ACHN (cell line): ENCODE measurements around the gene C2CD4A.

Experiments
- DNase-seq: peaks from one replicate; pipeline ENCODE4 v3.0.0-alpha.2; 2015
- in situ Hi-C: cut with HindIII; loops from 2 replicates; pipeline ENCODE4 v1.10.0; 2017; ENCODE audit warnings: low sequenced_read_pairs, low pct_ligation_motif_present, low pct_unique_long_range_greater_than_20kb

The C2CD4A gene

DNA sequence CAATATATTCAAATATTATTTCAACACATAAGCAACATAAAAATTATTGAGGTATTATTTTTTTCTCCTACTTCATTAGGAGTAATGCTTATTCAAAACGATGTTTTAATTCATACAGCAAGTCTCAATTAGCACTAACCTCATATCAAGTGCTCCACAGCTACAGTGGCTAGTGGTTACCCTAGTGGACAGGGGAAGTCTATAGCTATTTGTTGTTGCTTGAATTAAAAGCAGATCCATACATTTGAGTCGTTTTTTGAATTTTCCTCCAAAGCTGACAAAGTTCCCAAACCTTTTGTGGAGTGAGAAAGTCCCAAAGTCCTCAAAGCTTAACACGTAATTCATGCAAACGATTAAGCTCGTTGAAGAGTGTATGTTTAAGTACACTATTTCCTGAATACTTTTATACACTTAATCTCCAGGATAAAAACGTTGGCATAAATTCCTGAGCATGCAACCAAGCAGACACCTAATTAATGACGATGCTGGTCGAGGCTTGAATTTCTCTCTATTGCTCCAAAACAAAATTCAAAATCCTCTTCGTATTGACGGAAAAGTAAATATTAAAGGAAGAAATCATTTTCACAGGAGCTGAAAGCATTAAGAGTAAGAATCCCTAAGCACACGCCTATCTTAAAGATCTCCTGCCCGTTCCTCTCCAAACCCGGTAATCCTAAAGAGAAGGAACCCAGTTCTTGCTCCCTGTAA lies 7.5 kb upstream of the C2CD4A start:
- DNase-seq = peak; percentile 7
- in situ Hi-C loops = no loop called here

DNA sequence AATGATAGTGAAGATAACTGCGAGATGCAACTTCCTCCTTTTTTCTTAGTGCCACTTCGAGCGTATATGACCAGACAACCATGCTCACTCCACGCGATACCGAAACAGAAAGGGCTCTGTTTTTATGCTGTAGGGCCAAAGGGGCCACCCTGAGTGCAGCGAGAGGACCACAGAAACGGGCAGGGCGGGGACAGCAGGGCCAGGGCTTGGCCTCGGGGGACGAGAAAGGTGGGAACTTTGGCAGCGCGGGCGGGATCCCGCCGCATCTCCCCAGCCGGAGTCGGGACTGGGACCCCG lies 7.0 kb upstream of the C2CD4A start:
- peak; percentile 69 for DNase-seq
- in situ Hi-C loops = no loop called here

DNA sequence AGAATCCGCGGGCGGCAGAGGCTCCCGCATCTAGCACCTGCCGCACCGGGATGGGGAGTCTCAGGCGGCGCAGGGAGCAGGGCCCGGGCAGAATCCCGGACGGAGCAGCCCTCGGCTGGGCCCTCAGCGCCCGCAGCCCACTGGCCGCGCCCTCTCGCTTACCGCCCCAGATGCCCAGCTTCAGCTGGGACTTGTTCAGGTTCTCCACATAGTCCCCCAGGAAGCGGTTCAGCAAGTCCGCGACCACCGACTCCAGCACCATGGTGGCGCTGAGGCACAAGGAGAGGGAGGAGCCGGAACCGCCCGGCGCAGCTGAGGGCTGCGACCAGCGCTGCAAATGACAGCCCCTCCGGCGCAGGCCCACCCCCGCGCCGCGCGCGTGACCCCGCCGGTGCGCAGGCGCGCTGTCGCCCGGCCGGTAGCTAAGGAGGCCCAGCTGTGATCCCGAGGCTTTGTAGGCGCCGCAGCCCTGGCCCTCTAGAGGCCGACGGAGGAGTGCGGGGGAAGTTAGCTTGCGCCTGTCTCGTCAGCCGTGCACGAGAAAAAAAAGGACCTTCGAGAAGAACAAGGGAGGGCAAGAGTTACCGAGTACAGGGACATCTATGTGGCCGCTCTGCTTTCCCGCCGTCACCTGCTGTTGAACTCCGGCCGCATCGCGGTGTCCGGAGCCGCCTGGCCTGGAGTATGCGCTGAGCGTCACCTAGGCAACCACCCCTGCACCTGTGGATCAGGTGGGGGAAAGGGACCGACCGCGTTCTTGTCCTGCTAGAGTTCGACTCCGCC lies 6.5 kb upstream of the C2CD4A start, which contains the start of gene VPS13C:
TSS of gene VPS13C (minus strand) at position 335 of the 783 bp plus-strand sequence. CDS start at position 262, 73 bp downstream.
- in situ Hi-C loops = no loop called here
- peak; percentile 93 for DNase-seq

DNA sequence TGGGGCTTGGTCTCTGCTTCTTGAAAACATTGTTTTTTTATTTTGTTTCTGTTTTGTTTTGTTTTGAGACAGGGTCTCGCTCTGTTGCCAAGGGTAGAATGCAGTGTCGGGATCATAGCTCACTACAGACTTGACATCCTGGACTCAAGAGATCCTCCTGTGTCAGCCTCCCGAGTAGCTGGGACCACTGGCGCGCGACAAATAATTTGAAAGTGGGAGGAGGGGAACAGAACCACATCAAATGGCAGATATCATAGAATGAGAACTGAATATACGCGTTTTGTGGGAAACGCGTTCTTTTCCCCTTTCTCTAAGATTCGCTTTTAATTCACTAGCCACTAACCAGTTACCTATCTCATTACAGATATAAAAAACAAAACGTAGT lies 5.9 kb upstream of the C2CD4A start:
- in situ Hi-C loops = no loop called here
- peak; percentile 7 for DNase-seq

DNA sequence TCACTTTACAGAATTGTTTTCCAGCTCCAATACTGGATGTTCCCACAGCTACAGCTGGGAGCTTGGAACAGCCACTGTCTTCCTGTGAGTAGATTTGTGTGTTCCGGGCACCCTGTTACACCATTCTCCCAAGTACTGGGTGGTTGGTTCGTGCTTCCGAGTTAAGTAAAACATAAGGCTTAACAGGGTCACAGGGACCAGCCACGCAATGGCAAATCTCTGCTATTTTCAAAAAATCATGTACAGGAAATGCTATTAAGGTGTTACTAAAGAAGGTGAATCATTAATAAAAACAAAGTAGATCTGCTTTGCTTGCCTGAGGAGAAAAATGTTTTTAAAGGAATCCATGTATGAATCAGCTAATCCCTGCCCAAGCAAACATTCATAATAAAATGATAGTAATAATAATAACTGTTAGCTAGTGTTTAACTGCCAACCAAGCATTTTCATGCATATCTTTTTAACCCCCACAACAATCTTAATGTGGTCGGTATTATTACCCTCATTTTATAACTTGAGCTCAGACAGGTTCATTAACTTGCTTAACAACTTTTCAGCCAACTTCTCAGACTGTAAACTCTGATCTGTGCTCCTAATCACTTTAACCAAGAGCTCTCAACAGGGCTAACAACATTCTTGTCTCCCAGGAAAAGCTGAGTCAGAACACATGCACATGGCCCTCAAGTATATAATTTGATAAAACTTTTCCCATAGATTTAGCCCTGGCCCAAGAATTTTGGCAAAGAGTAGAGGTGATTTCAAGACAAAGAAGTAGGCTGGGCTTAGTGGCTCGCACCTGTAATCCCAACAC lies 2.7 kb upstream of the C2CD4A start:
- no peak for DNase-seq

DNA sequence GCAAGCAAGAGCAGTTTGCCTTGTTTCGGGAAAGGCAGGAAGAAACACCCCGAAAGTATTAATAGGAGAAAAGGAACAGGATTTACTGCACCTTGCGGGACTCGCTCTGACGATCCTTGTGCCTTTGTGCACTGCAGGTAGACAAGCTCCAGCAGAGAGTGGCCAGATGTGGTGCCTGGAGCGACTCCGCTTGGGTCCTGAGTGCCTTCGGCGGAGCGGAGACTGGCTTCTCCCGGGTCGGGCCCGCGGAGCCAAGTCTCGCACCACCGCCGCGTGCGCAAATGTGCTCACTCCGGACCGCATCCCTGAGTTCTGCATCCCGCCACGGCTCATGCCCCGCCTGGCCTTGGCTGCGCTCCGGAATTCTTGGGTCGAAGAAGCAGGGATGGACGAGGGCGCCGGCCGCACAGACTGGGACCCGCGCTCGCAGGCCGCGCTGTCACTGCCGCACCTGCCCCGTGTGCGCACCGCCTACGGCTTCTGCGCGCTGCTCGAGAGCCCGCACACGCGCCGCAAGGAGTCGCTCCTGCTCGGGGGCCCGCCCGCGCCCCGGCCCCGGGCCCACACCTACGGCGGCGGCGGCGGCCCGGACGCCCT lies 769 bp downstream of the C2CD4A start:
- peak; percentile 26 for DNase-seq
- in situ Hi-C loops = no loop called here

More for the DNA sequence above, 2.7 kb upstream of the C2CD4A start:
- in situ Hi-C loops = no loop called here

DNA sequence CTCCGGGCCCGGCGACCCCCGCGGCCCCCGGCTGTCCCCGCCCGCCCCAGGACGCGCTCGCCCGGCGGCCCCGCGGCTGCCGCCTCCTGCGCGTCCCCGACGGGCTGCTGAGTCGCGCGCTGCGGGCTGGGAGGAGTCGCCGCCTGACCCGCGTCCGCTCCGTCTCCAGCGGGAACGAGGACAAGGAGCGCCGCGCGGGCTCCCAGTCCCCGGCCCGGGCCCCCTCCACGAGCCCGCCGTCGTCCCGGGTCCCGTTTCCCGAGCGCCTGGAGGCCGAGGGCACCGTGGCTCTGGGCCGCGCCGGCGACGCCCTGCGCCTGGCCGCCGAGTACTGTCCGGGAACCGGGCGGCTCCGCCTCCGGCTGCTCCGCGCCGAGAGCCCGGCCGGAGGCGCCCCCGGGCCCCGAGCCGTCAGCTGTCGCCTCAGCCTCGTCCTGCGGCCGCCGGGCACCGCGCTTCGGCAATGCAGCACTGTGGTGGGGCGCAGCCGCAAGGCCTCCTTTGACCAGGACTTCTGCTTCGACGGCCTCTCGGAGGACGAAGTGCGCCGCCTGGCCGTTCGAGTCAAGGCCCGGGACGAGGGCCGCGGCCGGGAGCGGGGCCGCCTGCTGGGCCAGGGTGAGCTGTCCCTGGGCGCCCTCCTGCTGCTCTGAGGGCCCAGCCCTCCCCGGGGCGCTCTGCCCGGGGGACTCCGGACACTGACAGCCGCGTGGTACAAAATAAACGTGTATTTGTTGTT lies 1.5 kb downstream of the C2CD4A start:
- in situ Hi-C loops = no loop called here
- peak; percentile 51 for DNase-seq

DNA sequence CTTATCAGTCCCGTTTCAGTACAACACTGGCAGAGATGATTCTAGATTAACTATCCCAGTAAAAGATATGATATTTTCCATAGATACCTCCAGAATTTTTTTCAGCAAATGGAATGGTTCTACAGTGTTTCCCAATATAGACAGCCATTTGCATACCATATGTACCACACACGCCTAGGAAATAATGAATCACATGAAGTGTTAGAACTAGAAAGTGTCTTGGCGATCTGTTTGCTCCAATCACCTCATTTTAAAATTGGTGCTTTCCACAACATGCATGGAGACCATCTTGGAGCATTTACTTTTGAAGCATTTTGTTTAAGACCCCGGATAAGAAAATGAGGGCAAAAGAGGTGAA lies 2.0 kb downstream of the C2CD4A start:
- DNase-seq = no peak
- in situ Hi-C loops = no loop called here

DNA sequence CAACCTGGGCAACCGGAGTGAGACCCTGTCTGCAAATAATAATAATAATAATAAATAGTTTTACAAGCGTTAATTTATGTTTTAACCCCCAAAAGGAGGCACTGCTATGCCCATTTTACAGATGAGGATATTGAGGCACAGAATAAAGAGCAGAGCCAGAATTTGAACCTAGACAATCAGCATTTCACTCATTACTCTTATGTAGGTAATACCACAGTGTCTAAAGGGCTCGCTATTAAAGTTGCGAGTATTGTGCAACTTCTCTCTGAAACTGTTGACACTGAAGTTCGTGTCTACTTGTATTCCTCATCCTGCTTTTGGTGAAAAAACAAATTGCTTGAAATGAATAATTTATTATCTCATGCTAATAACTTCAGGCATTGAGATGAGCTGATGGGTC lies 2.8 kb downstream of the C2CD4A start:
- in situ Hi-C loops = no loop called here

DNA sequence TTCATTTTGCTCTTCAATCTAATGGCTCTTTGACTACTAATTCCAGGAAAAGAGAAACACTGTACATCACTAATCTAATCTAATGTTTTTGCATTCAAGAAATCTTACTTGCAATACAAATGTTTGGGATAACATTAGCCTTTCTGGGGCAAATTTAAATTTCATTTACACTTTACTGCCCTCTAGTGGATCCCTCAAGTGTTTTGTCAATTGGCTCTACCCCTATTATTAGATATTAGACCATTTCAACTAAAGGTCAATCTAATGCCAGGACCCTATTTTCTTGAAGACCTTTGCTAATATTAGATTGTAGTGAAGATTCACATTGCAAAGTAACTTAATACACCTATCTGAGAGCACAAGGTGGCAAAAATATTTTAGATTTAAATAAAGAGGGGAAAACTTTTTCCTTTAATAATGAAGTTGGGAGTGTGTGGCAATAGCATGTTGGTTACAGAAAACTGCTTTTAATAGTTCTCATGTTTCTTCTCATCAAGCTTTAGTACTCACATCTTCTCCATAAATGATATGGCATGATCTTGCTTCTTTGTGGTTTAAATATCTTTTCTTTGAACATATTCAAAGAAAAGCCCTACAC lies 5.0 kb downstream of the C2CD4A start:
- in situ Hi-C loops = no loop called here
- peak; percentile 52 for DNase-seq

More for the DNA sequence above, 2.8 kb downstream of the C2CD4A start:
- no peak for DNase-seq

DNA sequence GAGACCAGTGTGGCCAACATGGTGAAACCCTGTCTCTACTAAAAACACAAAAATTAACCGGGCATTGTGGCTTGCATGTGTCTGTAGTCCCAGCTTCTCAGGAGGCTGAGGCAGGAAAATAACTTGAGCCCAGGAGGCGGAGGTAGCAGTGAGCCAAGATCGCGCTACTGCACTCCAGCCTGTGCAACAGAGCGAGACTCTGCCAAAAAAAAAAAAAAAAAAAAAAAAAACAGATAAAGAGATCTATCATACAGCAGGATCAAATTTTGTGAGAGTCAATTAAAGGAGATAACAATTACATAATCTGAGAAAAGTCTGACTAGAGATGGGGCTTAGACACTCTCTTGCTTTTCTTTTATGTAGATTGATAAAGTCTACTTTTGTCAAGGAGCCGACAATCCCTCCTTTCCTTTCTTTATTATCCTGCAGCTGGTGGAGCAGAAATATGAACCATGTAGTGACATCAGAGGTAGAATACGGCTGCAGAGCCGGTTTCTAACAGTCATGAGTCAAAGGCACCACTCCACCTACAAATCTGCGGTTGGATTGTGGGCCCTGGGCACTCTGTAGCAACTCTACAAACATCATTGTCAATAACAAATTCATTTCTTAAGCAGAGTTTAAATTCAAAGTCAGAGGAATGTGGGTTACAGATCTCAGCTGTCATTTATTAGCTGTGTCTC lies 9.0 kb downstream of the C2CD4A start:
- no peak for DNase-seq
- in situ Hi-C loops = no loop called here

DNA sequence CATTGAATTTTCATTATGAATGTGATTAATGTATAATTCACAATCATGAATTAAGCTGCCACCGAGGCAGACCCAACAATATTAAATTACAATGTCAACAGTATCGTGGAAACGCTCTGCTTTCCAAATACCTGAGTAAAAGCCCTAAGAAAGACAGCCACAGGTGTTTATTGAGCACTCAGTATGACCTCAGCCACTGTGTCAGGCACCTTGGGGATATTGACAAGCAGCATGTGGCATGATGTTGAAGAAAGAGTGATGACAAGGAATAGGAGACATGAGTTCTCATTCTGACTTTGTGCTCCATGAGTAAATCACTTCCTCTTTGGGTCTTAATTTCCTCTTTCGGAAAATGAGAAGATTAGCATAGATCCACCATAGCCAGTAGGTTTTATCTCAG lies 12.8 kb downstream of the C2CD4A start:
- in situ Hi-C loops = no loop called here
- DNase-seq = no peak

DNA sequence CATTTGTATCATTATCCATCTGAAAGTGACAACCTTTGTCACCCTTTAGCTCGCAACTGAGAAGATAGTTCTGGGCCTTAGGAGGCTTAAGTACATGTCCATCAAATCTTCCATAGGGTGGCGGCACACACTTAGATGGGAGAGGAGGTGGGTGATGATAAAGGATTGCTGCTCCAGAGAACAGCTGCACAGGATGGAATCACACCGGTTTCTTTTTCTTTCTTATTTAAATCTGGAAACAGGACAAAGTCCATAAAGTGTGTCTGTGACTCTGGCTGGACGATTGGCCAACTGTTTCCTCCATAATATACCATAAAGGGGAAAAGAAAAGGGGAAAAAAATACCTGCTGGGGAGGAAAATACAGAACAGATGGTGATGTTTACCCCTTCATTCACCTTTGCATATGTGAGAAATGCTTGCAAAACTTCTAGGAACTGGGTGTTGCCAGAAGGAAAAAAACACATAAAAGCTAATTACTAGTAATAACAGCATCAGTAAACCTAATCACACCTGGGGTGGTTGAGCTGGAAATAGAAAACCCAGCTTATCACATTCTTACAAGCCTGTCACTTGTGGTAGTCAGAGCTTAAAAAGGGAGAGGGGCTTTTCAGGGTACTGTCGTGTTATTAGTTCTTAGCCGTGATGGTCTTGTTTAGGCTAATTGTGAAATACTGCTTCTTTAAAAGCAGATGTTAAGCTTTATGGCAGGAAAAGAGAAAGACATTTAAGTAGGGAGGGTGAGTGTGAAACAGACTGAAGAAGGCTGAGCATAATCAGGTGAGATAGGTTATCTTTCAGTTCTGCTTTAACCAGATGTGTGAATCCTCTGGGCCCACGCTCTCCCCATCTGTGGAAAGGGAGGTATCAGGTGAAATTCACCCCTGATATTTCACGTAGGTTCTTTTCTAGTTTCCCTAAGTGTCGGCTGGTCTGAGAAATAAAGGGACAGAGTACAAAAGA lies 16.7 kb downstream of the C2CD4A start:
- in situ Hi-C loops = no loop called here
- DNase-seq = no peak

DNA sequence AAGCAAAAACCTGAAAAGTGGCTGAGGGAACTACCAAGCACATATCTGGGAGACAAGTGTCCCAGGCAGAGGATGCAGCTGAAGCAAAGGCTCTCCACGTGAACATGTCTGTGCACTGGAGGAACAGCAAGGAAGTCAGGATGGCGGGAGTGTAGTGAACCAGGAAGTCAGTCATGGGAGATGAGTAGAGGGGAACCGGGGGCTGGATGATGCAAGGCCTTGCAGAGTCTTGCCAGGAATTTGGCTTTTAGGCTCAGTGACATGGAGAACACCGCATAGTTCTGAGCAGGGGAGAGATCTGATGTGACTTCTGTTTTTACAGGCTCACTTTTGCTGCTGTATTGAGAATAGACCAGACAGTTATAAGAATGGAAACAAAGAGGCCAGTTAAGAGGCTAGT lies 19.0 kb downstream of the C2CD4A start:
- in situ Hi-C loops = no loop called here
- no peak for DNase-seq

DNA sequence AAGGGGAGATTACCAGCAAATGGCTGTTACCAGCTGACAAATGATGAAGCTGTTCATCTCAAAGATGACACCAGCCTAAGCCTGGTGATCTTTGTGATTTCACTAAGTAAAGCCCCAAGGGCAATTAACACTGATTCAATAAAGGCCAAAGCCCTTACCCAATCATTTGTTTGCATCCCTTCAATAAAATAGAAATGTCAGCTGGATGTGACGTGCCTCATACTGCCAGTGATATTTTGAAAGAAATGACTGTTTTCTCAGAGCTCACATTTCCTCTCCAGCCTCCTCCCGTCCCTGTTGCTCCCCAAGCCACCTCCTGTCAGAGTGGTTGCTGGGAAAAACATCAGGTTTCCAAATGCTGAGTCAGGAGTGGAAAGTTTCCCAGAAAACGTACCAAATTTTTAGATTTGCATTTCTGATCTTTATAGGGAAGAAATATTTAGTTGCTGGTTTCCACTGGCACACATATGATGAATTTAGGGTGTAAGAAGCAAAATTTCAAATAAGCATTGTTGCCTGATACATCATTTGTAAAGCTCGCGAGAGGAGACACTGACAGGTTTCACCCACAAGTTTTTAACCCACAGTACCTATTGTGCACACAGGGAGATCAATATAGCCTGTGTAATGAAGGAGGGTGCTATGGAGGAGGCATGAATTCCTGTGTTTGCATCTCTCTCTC lies 21.0 kb downstream of the C2CD4A start:
- no peak for DNase-seq
- in situ Hi-C loops = no loop called here

DNA sequence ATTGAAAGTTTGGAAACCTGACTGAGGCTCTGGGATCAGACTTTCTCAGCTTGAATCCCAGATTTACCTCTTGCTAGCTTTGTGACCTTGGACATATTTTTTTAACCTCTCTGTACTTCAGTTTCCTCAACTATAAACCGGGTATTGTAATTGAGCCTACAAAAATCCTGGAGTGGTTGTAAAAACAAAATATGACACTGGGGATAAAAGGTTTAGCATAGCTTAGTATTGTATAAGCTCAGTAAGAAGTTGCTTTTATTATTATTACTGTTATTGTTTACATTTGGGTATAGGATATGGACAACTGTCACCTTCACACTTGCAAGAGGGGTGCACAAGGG lies 21.5 kb downstream of the C2CD4A start:
- in situ Hi-C loops = no loop called here
- no peak for DNase-seq
